Astrocyte (in vitro differentiated cells and primary cell): ENCODE results near the gene HECW1. TPM values are rescaled to one million over a fixed set of nuclear protein-coding genes. Genes with fewer than 3 reads are reported as not detected.
"Not testable (repeated sequence)": the region's sequence is repeated elsewhere in the genome, so short reads cannot be mapped to it uniquely, and the experiment has no call there.

ENCODE experiments used
- DNase-seq: peaks from one replicate; pipeline ENCODE4 v3.0.0-alpha.2; 2010; ENCODE audit warnings: low read depth
- FAIRE-seq: peaks from 2 replicates; lab custom pipeline; 2011; peaks lifted over from hg19 to GRCh38; lab: Jason Lieb, UNC
- H2AFZ ChIP-seq: 2 replicates; pipeline ENCODE4 v1.6.0; 2012; ENCODE audit warnings: low read depth, low read length, inconsistent platforms
- H3K27ac ChIP-seq: 2 replicates; pipeline ENCODE4 v1.5.1; 2011; ENCODE audit warnings: low read depth, low read length, inconsistent platforms
- H3K27me3 ChIP-seq: 2 replicates; pipeline ENCODE4 v1.6.0; 2011; ENCODE audit warnings: low read length, inconsistent platforms; ENCODE audit not compliant: insufficient read depth
- H3K36me3 ChIP-seq: 2 replicates; pipeline ENCODE4 v1.5.1; 2011; ENCODE audit warnings: low read length, inconsistent platforms; ENCODE audit not compliant: insufficient read depth
- H3K4me1 ChIP-seq: 2 replicates; pipeline ENCODE4 v1.5.1; 2011; ENCODE audit warnings: low read length, inconsistent platforms; ENCODE audit not compliant: insufficient read depth
- H3K4me2 ChIP-seq: 2 replicates; pipeline ENCODE4 v1.6.0; 2012; ENCODE audit warnings: low read length, inconsistent platforms
- H3K4me3 ChIP-seq: 2 replicates; pipeline ENCODE4 v1.5.1; 2011; ENCODE audit warnings: low read depth, mild to moderate bottlenecking, low read length, inconsistent platforms; ENCODE audit not compliant: insufficient read depth
- H3K79me2 ChIP-seq: 2 replicates; pipeline ENCODE4 v1.6.0; 2012; ENCODE audit warnings: mild to moderate bottlenecking, low read length, inconsistent platforms; ENCODE audit not compliant: insufficient read depth
- H3K9ac ChIP-seq: 2 replicates; pipeline ENCODE4 v1.6.0; 2012; ENCODE audit warnings: mild to moderate bottlenecking, low read length, inconsistent platforms
- H3K9me3 ChIP-seq: 2 replicates; pipeline ENCODE4 v1.5.1; 2012; ENCODE audit warnings: low read depth, mild to moderate bottlenecking, low read length, inconsistent platforms; ENCODE audit not compliant: insufficient read depth
- H4K20me1 ChIP-seq: 2 replicates; pipeline ENCODE4 v1.6.0; 2012; ENCODE audit warnings: low read length, inconsistent platforms; ENCODE audit not compliant: insufficient read depth
- H3K27ac Mint-ChIP-seq: one replicate; pipeline ENCODE4 v1.8.0; 2021; ENCODE audit warnings: mild to moderate bottlenecking, mixed read lengths; ENCODE audit not compliant: unreplicated experiment
- H3K27me3 Mint-ChIP-seq: one replicate; pipeline ENCODE4 v1.8.0; 2021; ENCODE audit warnings: low read depth, mixed read lengths; ENCODE audit not compliant: unreplicated experiment
- H3K36me3 Mint-ChIP-seq: one replicate; pipeline ENCODE4 v1.8.0; 2021; ENCODE audit warnings: low read depth, mixed read lengths; ENCODE audit not compliant: unreplicated experiment
- H3K4me1 Mint-ChIP-seq: one replicate; pipeline ENCODE4 v1.8.0; 2021; ENCODE audit warnings: low read depth, mixed read lengths; ENCODE audit not compliant: unreplicated experiment
- H3K4me3 Mint-ChIP-seq: one replicate; pipeline ENCODE4 v1.8.0; 2021; ENCODE audit warnings: mild to moderate bottlenecking, moderate library complexity, mixed read lengths; ENCODE audit not compliant: unreplicated experiment
- H3K9me3 Mint-ChIP-seq: one replicate; pipeline ENCODE4 v1.8.0; 2021; ENCODE audit warnings: mild to moderate bottlenecking, mixed read lengths; ENCODE audit not compliant: unreplicated experiment
- EZH2 ChIP-seq: IDR thresholded peaks from 2 replicates; pipeline ENCODE4 v1.6.1; 2012; ENCODE audit warnings: mild to moderate bottlenecking, low read length, inconsistent platforms; ENCODE audit not compliant: insufficient read depth
- total RNA-seq: library from RNA; stranded (reverse); gene quantifications from 2 replicates; pipeline ENCODE4 v1.2.1, GENCODE V29; 2021
- TF ChIP-seq, protein P1 (sequence below): IDR thresholded peaks from 2 replicates; pipeline ENCODE4 v1.5.1; 2011; ENCODE audit warnings: low read depth, mild to moderate bottlenecking, inconsistent platforms, low read length, moderate library complexity; ENCODE audit not compliant: insufficient read depth

HECW1 gene
- total RNA-seq, 1 donor from 2014 or later: 3.3 TPM

- TF ChIP-seq, protein P1, sequence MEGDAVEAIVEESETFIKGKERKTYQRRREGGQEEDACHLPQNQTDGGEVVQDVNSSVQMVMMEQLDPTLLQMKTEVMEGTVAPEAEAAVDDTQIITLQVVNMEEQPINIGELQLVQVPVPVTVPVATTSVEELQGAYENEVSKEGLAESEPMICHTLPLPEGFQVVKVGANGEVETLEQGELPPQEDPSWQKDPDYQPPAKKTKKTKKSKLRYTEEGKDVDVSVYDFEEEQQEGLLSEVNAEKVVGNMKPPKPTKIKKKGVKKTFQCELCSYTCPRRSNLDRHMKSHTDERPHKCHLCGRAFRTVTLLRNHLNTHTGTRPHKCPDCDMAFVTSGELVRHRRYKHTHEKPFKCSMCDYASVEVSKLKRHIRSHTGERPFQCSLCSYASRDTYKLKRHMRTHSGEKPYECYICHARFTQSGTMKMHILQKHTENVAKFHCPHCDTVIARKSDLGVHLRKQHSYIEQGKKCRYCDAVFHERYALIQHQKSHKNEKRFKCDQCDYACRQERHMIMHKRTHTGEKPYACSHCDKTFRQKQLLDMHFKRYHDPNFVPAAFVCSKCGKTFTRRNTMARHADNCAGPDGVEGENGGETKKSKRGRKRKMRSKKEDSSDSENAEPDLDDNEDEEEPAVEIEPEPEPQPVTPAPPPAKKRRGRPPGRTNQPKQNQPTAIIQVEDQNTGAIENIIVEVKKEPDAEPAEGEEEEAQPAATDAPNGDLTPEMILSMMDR: no peak
- no peak for TF ChIP-seq EZH2
- Histone ChIP-seq H3K27ac (no peak overlapping the region), H3K36me3 (no peaks in the 10 kb centered on the region), H2AFZ (no peak overlapping the region), H3K4me2 (no peak overlapping the region), H3K9ac (no peak overlapping the region), H3K4me3 (no peak overlapping the region), H3K79me2 (no peaks in the 10 kb centered on the region), H4K20me1 (no peaks in the 10 kb centered on the region), H3K9me3 (no peaks in the 10 kb centered on the region), H3K27me3 (peaks cover 9% of the 10 kb centered on the region), H3K4me1 (peaks cover 5% of the 10 kb centered on the region)
- peak; percentile 54 for FAIRE-seq
- Mint-ChIP-seq H3K4me3 (no peak overlapping the region), H3K9me3 (peaks cover 3% of the 10 kb centered on the region), H3K36me3 (no peaks in the 10 kb centered on the region), H3K27me3 (no peaks in the 10 kb centered on the region), H3K4me1 (peaks cover 36% of the 10 kb centered on the region), H3K27ac (no peak overlapping the region)
- no peak for DNase-seq
These were observed 372.4 kb downstream of the HECW1 start for GRCh38 chr7:43484678-43485395.

- peaks cover 14% of the 10 kb centered on the region for H3K27me3 ChIP-seq
- TF ChIP-seq, protein P1: no peak
- TF ChIP-seq EZH2: no peak
- H3K27ac Mint-ChIP-seq: no peak overlapping the region
- no peaks in the 10 kb centered on the region for H3K9me3 ChIP-seq
- H3K27ac ChIP-seq: no peak overlapping the region
- H3K79me2 ChIP-seq: no peaks in the 10 kb centered on the region
- peaks cover 36% of the 10 kb centered on the region for H3K4me1 Mint-ChIP-seq
- H3K4me3 ChIP-seq: no peak overlapping the region
- no peak for DNase-seq
- H3K9ac ChIP-seq: no peak overlapping the region
- H4K20me1 ChIP-seq: no peaks in the 10 kb centered on the region
- no peak for FAIRE-seq
- no peaks in the 10 kb centered on the region for H3K36me3 Mint-ChIP-seq
- no peak overlapping the region for H2AFZ ChIP-seq
- no peaks in the 10 kb centered on the region for H3K36me3 ChIP-seq
- H3K27me3 Mint-ChIP-seq: no peaks in the 10 kb centered on the region
- no peak overlapping the region for H3K4me2 ChIP-seq
- H3K4me3 Mint-ChIP-seq: no peak overlapping the region
- H3K9me3 Mint-ChIP-seq: peaks cover 3% of the 10 kb centered on the region
- H3K4me1 ChIP-seq: peaks cover 5% of the 10 kb centered on the region
These were observed 373.1 kb downstream of the HECW1 start for GRCh38 chr7:43485580-43485979.

- not testable (repeated sequence) for H3K36me3 ChIP-seq, H3K4me2 ChIP-seq, H3K4me3 ChIP-seq, DNase-seq, H3K4me3 Mint-ChIP-seq, H4K20me1 ChIP-seq, H3K36me3 Mint-ChIP-seq, H3K9ac ChIP-seq, H3K79me2 ChIP-seq, H3K27ac Mint-ChIP-seq, H3K4me1 ChIP-seq, FAIRE-seq, H3K9me3 ChIP-seq, H3K27ac ChIP-seq, H3K27me3 Mint-ChIP-seq, H2AFZ ChIP-seq, H3K9me3 Mint-ChIP-seq
- peaks cover 14% of the 10 kb centered on the region for H3K27me3 ChIP-seq
- peaks cover 32% of the 10 kb centered on the region for H3K4me1 Mint-ChIP-seq
These were observed 373.6 kb downstream of the HECW1 start for GRCh38 chr7:43486008-43486407.
